IMR-90 (cell line): Measurements from ENCODE around the gene LRRC31.

Source experiments
- CEBPB ChIP-seq: IDR thresholded peaks from 2 replicates; pipeline ENCODE4 v1.6.1; 2012; ENCODE audit warnings: low read depth, low read length, improper control_type of control experiment
- MXI1 ChIP-seq: IDR thresholded peaks from 2 replicates; pipeline ENCODE4 v1.6.1; 2012; ENCODE audit warnings: low read depth, mild to moderate bottlenecking, low read length, moderate library complexity, borderline replicate concordance
- POLR2A ChIP-seq: IDR thresholded peaks from 2 replicates; pipeline ENCODE4 v1.6.1; 2012; ENCODE audit warnings: mild to moderate bottlenecking, low read depth, low read length
- RAD21 ChIP-seq: IDR thresholded peaks from 2 replicates; pipeline ENCODE4 v1.6.1; 2012; ENCODE audit warnings: low read length, improper control_type of control experiment
- RCOR1 ChIP-seq: IDR thresholded peaks from 2 replicates; pipeline ENCODE4 v1.6.1; 2012; ENCODE audit warnings: mild to moderate bottlenecking, low read length, improper control_type of control experiment; ENCODE audit not compliant: insufficient replicate concordance
- TF ChIP-seq, protein P1 (sequence below): conservative IDR thresholded peaks from 2 replicates; pipeline ENCODE4 v1.5.1; 2012; ENCODE audit warnings: mild to moderate bottlenecking, low read depth, low read length, improper control_type of control experiment

DNA sequence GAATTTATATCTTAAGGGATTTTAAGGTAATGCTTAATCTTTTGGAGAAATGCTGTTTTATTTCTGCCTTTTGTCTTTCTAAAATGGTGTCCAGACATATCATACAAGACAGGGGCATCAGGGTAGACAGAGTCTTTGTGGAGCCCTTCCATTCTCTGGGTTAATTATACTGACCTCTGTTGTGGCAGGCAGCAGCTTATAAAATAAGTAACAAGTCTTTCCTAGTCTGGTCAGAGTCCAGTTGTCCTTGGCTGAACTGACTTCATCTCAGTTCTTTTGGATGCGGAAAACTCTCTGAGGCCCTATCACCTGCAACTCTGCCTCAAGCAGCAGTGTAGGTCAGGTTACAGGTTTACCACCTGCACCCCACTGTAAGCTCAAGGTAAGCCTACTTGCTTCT is 77.4 kb downstream of the LRRC31 start:
- no peak for TF ChIP-seq MXI1
- no peak for TF ChIP-seq RAD21
- TF ChIP-seq, protein P1, sequence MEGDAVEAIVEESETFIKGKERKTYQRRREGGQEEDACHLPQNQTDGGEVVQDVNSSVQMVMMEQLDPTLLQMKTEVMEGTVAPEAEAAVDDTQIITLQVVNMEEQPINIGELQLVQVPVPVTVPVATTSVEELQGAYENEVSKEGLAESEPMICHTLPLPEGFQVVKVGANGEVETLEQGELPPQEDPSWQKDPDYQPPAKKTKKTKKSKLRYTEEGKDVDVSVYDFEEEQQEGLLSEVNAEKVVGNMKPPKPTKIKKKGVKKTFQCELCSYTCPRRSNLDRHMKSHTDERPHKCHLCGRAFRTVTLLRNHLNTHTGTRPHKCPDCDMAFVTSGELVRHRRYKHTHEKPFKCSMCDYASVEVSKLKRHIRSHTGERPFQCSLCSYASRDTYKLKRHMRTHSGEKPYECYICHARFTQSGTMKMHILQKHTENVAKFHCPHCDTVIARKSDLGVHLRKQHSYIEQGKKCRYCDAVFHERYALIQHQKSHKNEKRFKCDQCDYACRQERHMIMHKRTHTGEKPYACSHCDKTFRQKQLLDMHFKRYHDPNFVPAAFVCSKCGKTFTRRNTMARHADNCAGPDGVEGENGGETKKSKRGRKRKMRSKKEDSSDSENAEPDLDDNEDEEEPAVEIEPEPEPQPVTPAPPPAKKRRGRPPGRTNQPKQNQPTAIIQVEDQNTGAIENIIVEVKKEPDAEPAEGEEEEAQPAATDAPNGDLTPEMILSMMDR: no peak
- no peak for TF ChIP-seq POLR2A
- TF ChIP-seq CEBPB: no peak
- TF ChIP-seq RCOR1: no peak
